KMS-11 (cell line): ENCODE results near the gene ZNF521.
A peak's percentile ranks its signal among the peaks of the same experiment; 100 is the strongest.

ENCODE experiments used
- H2AFZ ChIP-seq: fragments of 200-600 bp; sonication (generic); 2 replicates; pipeline ENCODE4 v1.6.1; 2016; ENCODE audit warnings: antibody characterized with exemption, mixed run types, low read depth
- H3K27ac ChIP-seq: fragments of 200-600 bp; sonication (generic); 2 replicates; pipeline ENCODE4 v1.6.1; 2016; ENCODE audit warnings: mild to moderate bottlenecking, mixed run types
- H3K27me3 ChIP-seq: fragments of 200-600 bp; sonication (generic); 2 replicates; pipeline ENCODE4 v1.6.1; 2017; ENCODE audit warnings: mild to moderate bottlenecking, low read depth, mixed run types, moderate library complexity; ENCODE audit not compliant: insufficient read depth
- H3K36me3 ChIP-seq: fragments of 200-600 bp; sonication (generic); 2 replicates; pipeline ENCODE4 v1.6.1; 2017; ENCODE audit warnings: mild to moderate bottlenecking, mixed run types; ENCODE audit not compliant: insufficient read depth
- H3K4me1 ChIP-seq: fragments of 200-600 bp; sonication (generic); 2 replicates; pipeline ENCODE4 v1.6.1; 2016; ENCODE audit warnings: mild to moderate bottlenecking, low read depth, mixed run types; ENCODE audit not compliant: poor library complexity, severe bottlenecking
- H3K4me2 ChIP-seq: fragments of 200-600 bp; sonication (generic); 2 replicates; pipeline ENCODE4 v1.7.0; 2016; ENCODE audit warnings: mild to moderate bottlenecking, mixed run types
- H3K4me3 ChIP-seq: fragments of 200-600 bp; sonication (generic); IDR thresholded peaks from 2 replicates; pipeline ENCODE4 v1.6.1; 2017; ENCODE audit warnings: low read depth, low read length, mixed read lengths; ENCODE audit not compliant: insufficient read depth
- H3K79me2 ChIP-seq: fragments of 200-600 bp; sonication (generic); 2 replicates; pipeline ENCODE4 v1.6.1; 2016; ENCODE audit warnings: low read depth, mixed run types; ENCODE audit not compliant: insufficient read depth
- H3K9ac ChIP-seq: fragments of 200-600 bp; sonication (generic); 2 replicates; pipeline ENCODE4 v1.6.1; 2016; ENCODE audit warnings: mild to moderate bottlenecking, mixed run types
- H4K20me1 ChIP-seq: fragments of 200-600 bp; sonication (generic); 2 replicates; pipeline ENCODE4 v1.6.1; 2016; ENCODE audit warnings: mild to moderate bottlenecking, mixed run types; ENCODE audit not compliant: insufficient read depth
- TF ChIP-seq, protein P1 (sequence below): fragments of 200-600 bp; sonication (generic); conservative IDR thresholded peaks from 2 replicates; pipeline ENCODE4 v1.6.1; 2017; ENCODE audit warnings: low read depth, mild to moderate bottlenecking, antibody characterized with exemption, low read length, moderate library complexity, mixed read lengths

Gene ZNF521

DNA sequence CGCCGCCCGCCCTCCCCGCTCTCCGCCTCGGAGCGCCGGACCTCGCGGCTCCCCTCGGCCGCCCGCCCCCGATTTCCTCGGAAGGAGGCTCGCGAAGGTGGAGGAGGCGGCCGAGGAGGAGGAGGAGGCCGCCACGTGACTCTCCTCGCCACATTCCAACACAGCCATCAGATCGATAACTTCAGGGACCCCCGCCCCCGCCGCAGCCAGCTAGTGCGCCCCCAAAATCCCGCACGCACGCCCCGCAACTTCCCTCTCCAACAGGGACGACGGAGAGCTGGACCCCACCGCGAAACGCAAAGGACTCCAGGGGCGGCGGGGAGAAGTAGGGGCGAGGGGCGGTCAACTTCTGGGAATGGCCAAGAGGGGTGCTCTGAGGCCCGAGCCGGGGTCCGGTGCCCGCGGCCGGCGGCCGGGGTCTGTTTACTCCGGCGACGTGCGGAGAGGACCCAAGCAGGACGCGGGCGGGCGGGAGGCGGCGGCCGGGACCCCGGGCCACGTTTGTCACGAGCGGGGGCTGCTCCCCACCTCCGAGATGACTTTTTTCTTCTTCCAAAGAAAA, 2.0 kb downstream of the ZNF521 start:
- no peaks in the 10 kb centered on the region for H3K79me2 ChIP-seq
- H3K4me2 ChIP-seq = peak overlapping the region; percentile 71
- no peaks in the 10 kb centered on the region for H3K36me3 ChIP-seq
- H3K27ac ChIP-seq = no peak overlapping the region
- H3K27me3 ChIP-seq = no peaks in the 10 kb centered on the region
- H2AFZ ChIP-seq = peak overlapping the region; percentile 96
- H3K9ac ChIP-seq = peak overlapping the region; percentile 14; the same call in 1 of the 2 replicates
- no peaks in the 10 kb centered on the region for H4K20me1 ChIP-seq
- H3K4me3 ChIP-seq = no peak overlapping the region
- TF ChIP-seq, protein P1, sequence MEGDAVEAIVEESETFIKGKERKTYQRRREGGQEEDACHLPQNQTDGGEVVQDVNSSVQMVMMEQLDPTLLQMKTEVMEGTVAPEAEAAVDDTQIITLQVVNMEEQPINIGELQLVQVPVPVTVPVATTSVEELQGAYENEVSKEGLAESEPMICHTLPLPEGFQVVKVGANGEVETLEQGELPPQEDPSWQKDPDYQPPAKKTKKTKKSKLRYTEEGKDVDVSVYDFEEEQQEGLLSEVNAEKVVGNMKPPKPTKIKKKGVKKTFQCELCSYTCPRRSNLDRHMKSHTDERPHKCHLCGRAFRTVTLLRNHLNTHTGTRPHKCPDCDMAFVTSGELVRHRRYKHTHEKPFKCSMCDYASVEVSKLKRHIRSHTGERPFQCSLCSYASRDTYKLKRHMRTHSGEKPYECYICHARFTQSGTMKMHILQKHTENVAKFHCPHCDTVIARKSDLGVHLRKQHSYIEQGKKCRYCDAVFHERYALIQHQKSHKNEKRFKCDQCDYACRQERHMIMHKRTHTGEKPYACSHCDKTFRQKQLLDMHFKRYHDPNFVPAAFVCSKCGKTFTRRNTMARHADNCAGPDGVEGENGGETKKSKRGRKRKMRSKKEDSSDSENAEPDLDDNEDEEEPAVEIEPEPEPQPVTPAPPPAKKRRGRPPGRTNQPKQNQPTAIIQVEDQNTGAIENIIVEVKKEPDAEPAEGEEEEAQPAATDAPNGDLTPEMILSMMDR = no peak
- H3K4me1 ChIP-seq = no peaks in the 10 kb centered on the region

DNA sequence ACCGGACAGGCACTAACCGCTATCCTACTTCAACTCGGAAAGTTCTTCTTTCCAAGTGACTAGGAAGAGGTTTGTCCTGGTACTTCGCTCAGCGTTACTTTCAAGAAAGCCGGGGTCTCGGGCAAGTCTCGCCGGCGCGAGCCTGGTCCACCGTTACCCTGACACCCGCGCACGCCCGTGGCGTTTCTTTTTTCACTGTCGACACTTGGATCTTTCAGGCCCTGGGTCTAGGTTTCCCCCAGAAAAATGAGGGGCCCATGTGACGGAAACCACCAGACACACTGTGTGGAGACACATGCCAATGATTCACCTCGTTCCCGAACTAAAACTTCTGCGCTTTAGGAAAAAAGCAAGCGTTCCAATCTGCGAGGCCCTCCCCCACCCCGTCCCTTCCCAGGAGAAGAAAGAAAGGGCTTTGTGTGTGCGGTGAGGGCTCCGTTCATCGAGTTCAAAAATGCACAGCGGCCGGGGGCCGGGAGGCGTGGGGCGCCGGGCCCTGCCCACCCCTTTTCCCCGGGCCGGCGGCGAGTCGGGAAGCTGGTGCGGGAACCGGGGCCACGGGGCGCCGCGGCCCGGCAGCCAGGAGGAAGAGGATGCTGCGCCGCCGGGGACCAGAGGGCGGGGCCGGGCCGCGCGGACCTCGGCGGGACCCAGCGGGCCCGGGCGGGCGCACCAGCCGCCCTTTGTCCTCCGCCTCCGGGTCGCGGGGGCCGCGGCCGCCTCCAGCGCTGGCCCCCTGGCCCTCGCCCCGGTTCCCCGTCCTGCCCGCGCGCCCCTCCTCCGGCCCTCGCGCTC, 2.6 kb downstream of the ZNF521 start:
- Histone ChIP-seq H3K4me3 (no peak overlapping the region), H3K27me3 (no peaks in the 10 kb centered on the region), H2AFZ (peak overlapping the region; percentile 96), H4K20me1 (no peaks in the 10 kb centered on the region), H3K36me3 (no peaks in the 10 kb centered on the region), H3K4me1 (no peaks in the 10 kb centered on the region), H3K4me2 (peak overlapping the region; percentile 25; the same call in 1 of the 2 replicates), H3K27ac (no peak overlapping the region), H3K79me2 (no peaks in the 10 kb centered on the region), H3K9ac (no peak overlapping the region; the same call in 1 of the 2 replicates)
- TF ChIP-seq, protein P1 = no peak

DNA sequence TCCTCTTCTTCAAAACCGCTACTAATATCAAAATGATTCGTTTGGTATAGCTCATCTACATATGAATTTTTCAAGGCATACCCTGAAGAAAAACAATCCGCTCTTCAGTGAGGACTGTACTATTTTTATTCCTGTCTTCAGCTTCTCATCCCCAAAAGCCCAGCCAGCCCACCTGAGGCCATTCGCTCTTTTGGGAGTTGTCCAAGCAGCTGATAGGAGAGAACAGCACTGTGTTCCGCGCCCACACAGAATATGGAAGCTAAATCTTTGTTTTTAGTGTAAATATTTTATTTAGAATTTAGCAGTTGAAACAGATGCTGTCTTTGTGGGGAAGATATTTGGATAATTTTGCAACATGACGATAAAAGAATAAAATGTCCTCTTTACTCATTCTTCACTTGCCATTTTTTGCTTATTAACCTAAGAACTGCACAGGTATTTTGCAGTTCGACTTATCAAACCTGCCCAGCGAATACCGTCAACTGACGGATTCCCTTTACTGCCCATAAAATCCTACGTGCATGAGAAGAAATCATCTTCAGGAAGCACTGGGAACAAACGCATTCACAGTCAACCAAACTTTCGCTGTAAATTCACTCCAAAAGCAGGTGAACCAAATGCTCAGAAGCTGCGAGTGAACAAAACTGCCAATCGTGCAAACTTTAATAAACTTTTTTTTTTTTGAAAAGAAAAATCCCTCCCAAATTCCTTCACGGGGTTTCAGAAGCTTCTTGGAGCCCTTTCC, 3.4 kb downstream of the ZNF521 start:
- Histone ChIP-seq H3K4me1 (no peaks in the 10 kb centered on the region), H4K20me1 (no peaks in the 10 kb centered on the region), H3K27me3 (no peaks in the 10 kb centered on the region), H2AFZ (no peak overlapping the region; the same call in 1 of the 2 replicates), H3K79me2 (no peaks in the 10 kb centered on the region), H3K4me2 (no peak overlapping the region), H3K9ac (no peak overlapping the region), H3K4me3 (no peak overlapping the region), H3K36me3 (no peaks in the 10 kb centered on the region), H3K27ac (no peak overlapping the region)
- TF ChIP-seq, protein P1 = no peak

DNA sequence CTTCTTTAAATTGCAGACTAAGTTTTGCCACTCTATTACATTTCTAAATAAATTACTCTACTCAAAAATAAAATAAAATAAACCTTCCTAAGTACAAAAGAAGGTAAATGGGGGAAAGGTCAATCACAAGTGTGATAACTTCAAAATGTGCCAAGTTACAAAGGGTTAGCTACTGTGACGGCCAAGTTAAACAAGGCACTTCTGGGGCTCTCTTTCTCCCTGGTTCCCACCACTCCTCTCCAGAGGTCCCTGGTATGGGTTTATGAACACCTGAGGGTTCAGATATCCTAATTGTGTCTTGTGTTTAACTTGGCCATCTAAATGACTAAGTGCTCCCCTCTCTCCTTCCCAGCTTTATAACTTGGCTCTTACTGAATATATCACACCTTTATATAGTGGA, 5.4 kb downstream of the ZNF521 start:
- Histone ChIP-seq H3K36me3 (no peaks in the 10 kb centered on the region), H3K27me3 (no peaks in the 10 kb centered on the region), H3K79me2 (no peaks in the 10 kb centered on the region), H4K20me1 (no peaks in the 10 kb centered on the region), H3K9ac (no peak overlapping the region), H3K27ac (no peak overlapping the region), H3K4me2 (no peak overlapping the region), H3K4me1 (no peaks in the 10 kb centered on the region), H2AFZ (no peak overlapping the region), H3K4me3 (no peak overlapping the region)
- TF ChIP-seq, protein P1 = no peak
